Liver (tissue), 9 donors: ENCODE results near the gene NPL. TPM values are rescaled to one million over a fixed set of nuclear protein-coding genes. Genes with fewer than 3 reads are reported as not detected.

ENCODE experiments used
- DNase-seq: peaks from one replicate; pipeline ENCODE4 v3.0.0-alpha.2; 2017; ENCODE audit warnings: low spot score
- H3K27ac ChIP-seq, 2 donors: one replicate each; pipeline ENCODE4 v1.7.0; 2013; ENCODE audit warnings: inconsistent platforms in 2 of 2, low read length in 2 of 2, control low read depth in 1 of 2, low read depth in 1 of 2, mild to moderate bottlenecking in 1 of 2
- H3K27me3 ChIP-seq, 4 donors: one replicate each; pipeline versions ENCODE4 v1.6.1 to v1.7.0; 2013; ENCODE audit warnings: low read length in 3 of 4, inconsistent platforms in 1 of 4, mild to moderate bottlenecking in 1 of 4, moderate library complexity in 1 of 4; ENCODE audit not compliant: control insufficient read depth in 4 of 4, insufficient read depth in 4 of 4
- H3K36me3 ChIP-seq, 4 donors: one replicate each; pipeline versions ENCODE4 v1.6.1 to v1.7.0; 2013; ENCODE audit warnings: low read length in 3 of 4, mild to moderate bottlenecking in 3 of 4, low read depth in 1 of 4, moderate library complexity in 1 of 4; ENCODE audit not compliant: control insufficient read depth in 4 of 4, insufficient read depth in 3 of 4
- H3K4me1 ChIP-seq, 4 donors: one replicate each; pipeline versions ENCODE4 v1.6.1 to v1.7.0; 2013; ENCODE audit warnings: low read length in 3 of 4, mild to moderate bottlenecking in 3 of 4, moderate library complexity in 1 of 4; ENCODE audit not compliant: control insufficient read depth in 4 of 4, insufficient read depth in 4 of 4
- H3K4me3 ChIP-seq, 3 donors: one replicate each; pipeline versions ENCODE4 v1.6.1 to v1.7.0; 2013; ENCODE audit warnings: low read length in 3 of 3, control low read depth in 1 of 3, low read depth in 1 of 3, mild to moderate bottlenecking in 1 of 3
- H3K9ac ChIP-seq, 2 donors: one replicate each; pipeline ENCODE4 v1.7.0; 2013; ENCODE audit warnings: low read length in 2 of 2, mild to moderate bottlenecking in 2 of 2, moderate library complexity in 2 of 2, control low read depth in 1 of 2, low read depth in 1 of 2
- H3K9me3 ChIP-seq, 4 donors: one replicate each; pipeline versions ENCODE4 v1.6.1 to v1.7.0; 2013; ENCODE audit warnings: low read length in 3 of 4; ENCODE audit not compliant: control insufficient read depth in 4 of 4
- EGR1 ChIP-seq, 2 donors: IDR thresholded peaks; 2 replicates each; pipeline ENCODE4 v1.6.1; 2016 to 2018; ENCODE audit warnings: antibody characterized with exemption in 2 of 2, low read depth in 2 of 2
- FOXA1 ChIP-seq: IDR thresholded peaks from 2 replicates; pipeline ENCODE4 v1.6.1; 2016; ENCODE audit warnings: antibody characterized with exemption
- FOXA2 ChIP-seq: IDR thresholded peaks from 2 replicates; pipeline ENCODE4 v1.6.1; 2016; ENCODE audit warnings: antibody characterized with exemption
- GABPA ChIP-seq, 2 donors: IDR thresholded peaks in 1 of 2; conservative IDR thresholded peaks in 1 of 2; 2 replicates each; pipeline ENCODE4 v1.6.1; 2016; ENCODE audit warnings: antibody characterized with exemption in 2 of 2, mild to moderate bottlenecking in 1 of 2, moderate library complexity in 1 of 2
- HNF4A ChIP-seq, 2 donors: conservative IDR thresholded peaks; 2 replicates each; pipeline ENCODE4 v1.6.1; 2016; ENCODE audit warnings: antibody characterized with exemption in 2 of 2, mild to moderate bottlenecking in 2 of 2
- HNF4G ChIP-seq: IDR thresholded peaks from 2 replicates; pipeline ENCODE4 v1.6.1; 2016; ENCODE audit warnings: antibody characterized with exemption
- JUND ChIP-seq, 2 donors: IDR thresholded peaks; 2 replicates each; pipeline ENCODE4 v1.6.1; 2016; ENCODE audit warnings: antibody characterized with exemption in 2 of 2
- NR2F2 ChIP-seq: IDR thresholded peaks from 2 replicates; pipeline ENCODE4 v1.6.1; 2016; ENCODE audit warnings: antibody characterized with exemption
- RAD21 ChIP-seq, 2 donors: IDR thresholded peaks; 2 replicates each; pipeline ENCODE4 v1.6.1; 2016; ENCODE audit warnings: antibody characterized with exemption in 2 of 2, mild to moderate bottlenecking in 2 of 2
- RXRA ChIP-seq, 2 donors: IDR thresholded peaks; 2 replicates each; pipeline ENCODE4 v1.6.1; 2017 to 2018; ENCODE audit warnings: antibody characterized with exemption in 2 of 2, mild to moderate bottlenecking in 1 of 2
- SP1 ChIP-seq: IDR thresholded peaks from 2 replicates; pipeline ENCODE4 v1.6.1; 2018; ENCODE audit warnings: antibody characterized with exemption, mild to moderate bottlenecking
- TAF1 ChIP-seq: conservative IDR thresholded peaks from 2 replicates; pipeline ENCODE4 v1.6.1; 2016; ENCODE audit warnings: antibody characterized with exemption, mild to moderate bottlenecking
- YY1 ChIP-seq: IDR thresholded peaks from 2 replicates; pipeline ENCODE4 v1.6.1; 2016; ENCODE audit warnings: antibody characterized with exemption, mild to moderate bottlenecking
- WGBS: extraction: QIAGEN DNeasy Blood & Tissue Kit; methylation state at CpG from one replicate; pipeline ENCODE4 v1.1.7; 2013; 5-methylcytosine and 5-hydroxymethylcytosine counted together
- polyA plus RNA-seq, 2 donors: library from polyadenylated mRNA; stranded (reverse) in 1 of 2; unstranded in 1 of 2; fragments of 200-250 nt in 1 of 2; fragments of >200 nt in 1 of 2; fragmentation: Nextera tagmentation in 1 of 2; extraction: Ambion mirVana in 1 of 2; gene quantifications; one replicate each; pipeline versions ENCODE4 v1.2.1 to v1.2.3, GENCODE V29; 2013 to 2015
- total RNA-seq, 2 donors: library from RNA; depleted of rRNA; stranded (reverse); fragments of >200 nt; gene quantifications; one replicate each; pipeline ENCODE4 v1.2.3, GENCODE V29; 2014
- TF ChIP-seq, protein P1 (sequence below): fragments of 150-350 bp; IDR thresholded peaks from 2 replicates; pipeline ENCODE4 v1.5.1; 2017; ENCODE audit warnings: improper control_type of control experiment, low read depth, low read length; ENCODE audit not compliant: missing input control
- TF ChIP-seq, protein P2 (sequence below): IDR thresholded peaks from 2 replicates; pipeline ENCODE4 v1.6.1; 2016; ENCODE audit warnings: antibody characterized with exemption
- TF ChIP-seq, protein P3 (sequence below): IDR thresholded peaks from 2 replicates; pipeline ENCODE4 v1.6.1; 2016; ENCODE audit warnings: antibody characterized with exemption
- donor health status: healthy.
- donor health status: healthy.
- donor health status: healthy.
- donor health status: healthy.
- donor health status: healthy.

Gene NPL
- total and polyA plus RNA-seq, 4 donors, result 8.5 to 47.3 (median 15.9) TPM

DNA sequence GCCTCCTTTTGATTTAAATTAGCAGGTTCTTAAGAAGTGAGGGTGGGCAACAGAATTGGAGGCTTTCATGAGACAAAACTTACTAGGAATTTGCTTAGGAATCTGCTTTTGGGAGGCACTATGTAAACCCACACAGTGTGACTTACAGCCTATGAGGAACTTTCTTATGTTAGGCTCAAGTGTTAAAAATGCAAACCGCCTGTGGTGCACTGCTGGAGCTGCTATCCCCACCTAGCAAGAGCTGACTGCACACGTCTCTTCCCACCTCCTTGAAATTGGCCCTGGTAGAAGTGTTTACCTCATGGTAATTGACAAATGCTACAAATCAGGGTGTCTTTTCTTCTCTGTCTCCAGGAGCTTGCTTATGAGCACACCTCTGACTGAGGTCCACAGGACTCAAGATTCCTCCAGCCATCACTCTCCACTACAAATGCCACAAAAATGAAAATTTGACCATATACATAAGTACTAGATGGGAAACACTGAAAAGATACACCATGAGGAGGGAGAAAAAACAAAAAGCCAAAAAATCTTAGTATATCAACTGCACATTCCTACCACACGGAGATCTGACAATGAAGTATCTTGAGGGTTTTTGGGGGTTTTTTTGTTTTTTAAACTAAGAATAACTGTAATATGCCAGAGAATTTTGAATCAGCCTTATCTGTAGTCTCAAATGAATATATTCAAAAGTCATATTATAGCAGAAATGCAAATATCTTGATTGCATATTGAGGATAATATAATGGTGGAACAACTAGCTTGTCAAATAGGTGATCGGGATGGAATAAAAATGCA, 18.2 kb upstream of the NPL start:
- Histone ChIP-seq H3K36me3 (no peaks in the 10 kb centered on the region), H3K9ac (no peak overlapping the region), H3K27ac (no peak overlapping the region), H3K4me3 (no peak overlapping the region), H3K9me3 (no peaks in the 10 kb centered on the region), H3K27me3 (no peaks in the 10 kb centered on the region), H3K4me1 (peaks cover 0 to 2% (median under 1%) of the 10 kb centered on the region in 4 donors)
- DNase-seq, result no peak
- WGBS, result 95% methylated on average over 4 of the region's 4 CpGs
- TF ChIP-seq GABPA (IDR thresholded peaks at IDR 0.05 in 1 of 2, conservative IDR thresholded peaks at IDR 0.05 in 1 of 2), result no peak
- TF ChIP-seq, protein P1, sequence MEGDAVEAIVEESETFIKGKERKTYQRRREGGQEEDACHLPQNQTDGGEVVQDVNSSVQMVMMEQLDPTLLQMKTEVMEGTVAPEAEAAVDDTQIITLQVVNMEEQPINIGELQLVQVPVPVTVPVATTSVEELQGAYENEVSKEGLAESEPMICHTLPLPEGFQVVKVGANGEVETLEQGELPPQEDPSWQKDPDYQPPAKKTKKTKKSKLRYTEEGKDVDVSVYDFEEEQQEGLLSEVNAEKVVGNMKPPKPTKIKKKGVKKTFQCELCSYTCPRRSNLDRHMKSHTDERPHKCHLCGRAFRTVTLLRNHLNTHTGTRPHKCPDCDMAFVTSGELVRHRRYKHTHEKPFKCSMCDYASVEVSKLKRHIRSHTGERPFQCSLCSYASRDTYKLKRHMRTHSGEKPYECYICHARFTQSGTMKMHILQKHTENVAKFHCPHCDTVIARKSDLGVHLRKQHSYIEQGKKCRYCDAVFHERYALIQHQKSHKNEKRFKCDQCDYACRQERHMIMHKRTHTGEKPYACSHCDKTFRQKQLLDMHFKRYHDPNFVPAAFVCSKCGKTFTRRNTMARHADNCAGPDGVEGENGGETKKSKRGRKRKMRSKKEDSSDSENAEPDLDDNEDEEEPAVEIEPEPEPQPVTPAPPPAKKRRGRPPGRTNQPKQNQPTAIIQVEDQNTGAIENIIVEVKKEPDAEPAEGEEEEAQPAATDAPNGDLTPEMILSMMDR, result peak; percentile 17
- TF ChIP-seq SP1, result no peak

DNA sequence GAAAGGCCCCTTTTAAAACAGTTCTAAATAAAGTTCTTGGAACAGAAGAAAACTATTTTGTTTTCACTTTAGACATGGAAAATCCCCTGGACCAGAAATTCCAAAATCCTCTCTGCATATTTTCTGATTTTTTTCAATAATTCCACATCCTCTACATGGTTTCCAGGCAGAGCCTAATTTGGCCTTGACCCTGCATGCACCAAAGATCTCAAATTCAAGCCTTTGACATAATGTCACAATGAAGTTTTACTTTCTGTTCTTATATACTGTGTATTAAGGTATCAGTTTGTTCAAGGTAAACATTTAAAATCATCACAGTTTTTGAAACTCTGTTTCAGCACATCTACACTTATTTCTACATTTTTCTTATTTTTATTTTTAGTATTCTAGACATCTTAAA, 12.2 kb upstream of the NPL start:
- H3K36me3 ChIP-seq, result no peaks in the 10 kb centered on the region
- H3K4me1 ChIP-seq, result peaks cover 0 to 3% (median 1%) of the 10 kb centered on the region in 4 donors
- no peak for DNase-seq
- peak in 1 of 2 donors; percentile 37 for TF ChIP-seq RXRA (IDR thresholded peaks at IDR 0.05)
- no peak for TF ChIP-seq HNF4A (conservative IDR thresholded peaks at IDR 0.05)
- TF ChIP-seq SP1, result peak; percentile 7
- peak; percentile 80 for TF ChIP-seq NR2F2
- TF ChIP-seq, protein P1, result no peak
- no peak for TF ChIP-seq EGR1 (IDR thresholded peaks at IDR 0.05; ENCODE audit: low read depth in 2 of 2)
- TF ChIP-seq RAD21 (IDR thresholded peaks at IDR 0.05), result no peak
- TF ChIP-seq JUND (IDR thresholded peaks at IDR 0.05), result no peak
- TF ChIP-seq TAF1, result no peak
- no peak overlapping the region for H3K4me3 ChIP-seq
- H3K9me3 ChIP-seq, result no peaks in the 10 kb centered on the region
- no peak overlapping the region for H3K27ac ChIP-seq
- H3K27me3 ChIP-seq, result no peaks in the 10 kb centered on the region
- H3K9ac ChIP-seq, result no peak overlapping the region

DNA sequence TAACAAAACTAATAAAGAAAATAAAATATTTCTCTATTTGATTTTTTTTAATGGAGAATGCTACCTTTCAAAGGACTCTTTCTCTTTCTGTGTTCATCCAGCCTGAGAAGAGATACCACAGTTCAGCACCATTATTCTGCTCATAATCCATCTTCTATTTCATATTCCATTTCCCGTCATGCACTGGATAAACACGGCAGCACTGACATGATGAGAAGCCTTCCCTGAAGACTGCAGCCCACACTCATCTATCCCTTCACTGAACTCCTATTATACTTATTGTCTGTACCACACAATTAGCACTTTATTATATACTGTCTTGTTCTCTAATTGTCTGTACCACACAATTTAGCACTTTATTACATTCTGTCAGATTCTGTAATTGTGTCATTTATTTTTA, 10.7 kb upstream of the NPL start:
- Histone ChIP-seq H3K27ac (no peak overlapping the region), H3K9me3 (no peaks in the 10 kb centered on the region), H3K36me3 (no peaks in the 10 kb centered on the region), H3K4me3 (no peak overlapping the region), H3K9ac (no peak overlapping the region), H3K27me3 (no peaks in the 10 kb centered on the region), H3K4me1 (peaks cover 0 to 3% (median 1%) of the 10 kb centered on the region in 4 donors)
- 82% methylated on average over 2 of the region's 2 CpGs for WGBS
- no peak for DNase-seq
- no peak for TF ChIP-seq YY1
- no peak for TF ChIP-seq GABPA (IDR thresholded peaks at IDR 0.05 in 1 of 2, conservative IDR thresholded peaks at IDR 0.05 in 1 of 2)
- TF ChIP-seq HNF4A (conservative IDR thresholded peaks at IDR 0.05), result no peak
- no peak for TF ChIP-seq HNF4G
- TF ChIP-seq FOXA1, result no peak
- TF ChIP-seq JUND (IDR thresholded peaks at IDR 0.05), result no peak
- no peak for TF ChIP-seq FOXA2
- TF ChIP-seq NR2F2, result no peak
- no peak for TF ChIP-seq TAF1
- TF ChIP-seq EGR1 (IDR thresholded peaks at IDR 0.05; ENCODE audit: low read depth in 2 of 2), result no peak
- TF ChIP-seq, protein P2, sequence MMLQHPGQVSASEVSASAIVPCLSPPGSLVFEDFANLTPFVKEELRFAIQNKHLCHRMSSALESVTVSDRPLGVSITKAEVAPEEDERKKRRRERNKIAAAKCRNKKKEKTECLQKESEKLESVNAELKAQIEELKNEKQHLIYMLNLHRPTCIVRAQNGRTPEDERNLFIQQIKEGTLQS, result no peak
- TF ChIP-seq, protein P1, result no peak
- TF ChIP-seq, protein P3, sequence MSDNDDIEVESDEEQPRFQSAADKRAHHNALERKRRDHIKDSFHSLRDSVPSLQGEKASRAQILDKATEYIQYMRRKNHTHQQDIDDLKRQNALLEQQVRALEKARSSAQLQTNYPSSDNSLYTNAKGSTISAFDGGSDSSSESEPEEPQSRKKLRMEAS, result no peak
- TF ChIP-seq SP1, result no peak
